ENCODE measurements around the gene KRT16. TPM values are rescaled to one million over a fixed set of nuclear protein-coding genes. Genes with fewer than 3 reads are reported as not detected.

The KRT16 gene
- total and polyA plus RNA-seq, 2 donors (not counting 3 experiments of a cell fraction or from before 2014, with no cell fraction given), result not detected

DNA sequence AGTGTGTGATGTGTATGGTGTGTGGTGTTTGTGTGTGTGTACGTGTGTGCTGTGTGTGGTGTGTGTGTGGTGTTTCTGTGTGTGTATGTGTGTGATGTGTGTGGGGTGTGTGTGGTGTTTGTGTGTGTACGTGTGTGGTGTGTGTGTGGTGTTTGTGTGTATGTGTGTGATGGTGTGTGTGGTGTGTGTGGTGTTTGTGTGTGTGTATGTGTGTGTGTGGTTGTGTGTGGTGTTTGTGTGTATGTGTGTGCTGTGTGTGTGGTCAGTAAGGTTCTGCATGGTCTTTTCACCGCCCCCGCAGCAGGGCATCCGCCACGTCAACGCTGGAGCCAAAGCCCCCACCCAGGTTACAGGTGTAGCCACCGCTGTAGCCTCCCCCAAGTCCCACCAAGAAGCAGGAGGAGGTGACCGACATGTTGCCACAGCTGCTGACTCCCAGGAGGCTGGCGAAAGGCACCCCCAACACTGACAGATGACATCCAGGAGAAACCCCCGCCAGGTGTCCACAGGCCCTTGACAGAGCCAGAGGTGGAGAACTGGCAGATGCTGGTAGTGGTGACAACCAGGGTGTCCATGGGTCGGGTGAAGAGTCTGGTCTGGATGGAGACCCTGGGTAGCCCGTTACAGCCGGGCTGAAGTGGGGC lies 21.1 kb upstream of the KRT16 start:
- Histone ChIP-seq H3K9ac (replicated peaks; ENCODE audit: extremely low read depth, insufficient read depth, low read length) (no peak overlapping the region), H3K4me2 (ENCODE audit: insufficient read depth, low read length) (no peak overlapping the region), H3K9me1 (replicated peaks; ENCODE audit: control insufficient read depth, extremely low read depth, insufficient read depth, low read length) (no peaks in the 10 kb centered on the region), H3K9me3 (replicated peaks; ENCODE audit: control insufficient read depth, insufficient read depth, low read length) (no peaks in the 10 kb centered on the region), H3K27me3 (ENCODE audit: control insufficient read depth in 2 of 2, insufficient read depth in 2 of 2, low read length in 2 of 2) (no peaks in the 10 kb centered on the region), H3K27ac (ENCODE audit: insufficient read depth, low read depth, low read length) (no peak overlapping the region), H4K20me1 (replicated peaks; ENCODE audit: control insufficient read depth, extremely low read depth, insufficient read depth, low read length) (no peaks in the 10 kb centered on the region), H3K4me3 (replicated peaks in 1 of 3; ENCODE audit: insufficient read depth in 1 of 3, low read depth in 1 of 3, low read length in 3 of 3) (no peak overlapping the region), H3K79me2 (ENCODE audit: control insufficient read depth, insufficient read depth, low read length) (no peaks in the 10 kb centered on the region), H3K36me3 (ENCODE audit: control insufficient read depth in 2 of 2, extremely low read depth in 1 of 2, insufficient read depth in 2 of 2, low read length in 2 of 2) (no peaks in the 10 kb centered on the region), H3K4me1 (ENCODE audit: control insufficient read depth, extremely low read depth, insufficient read depth, low read length) (no peaks in the 10 kb centered on the region), H2AFZ (ENCODE audit: low read depth, low read length) (no peak overlapping the region)
- TF ChIP-seq EZH2 (IDR thresholded peaks at IDR 0.05; ENCODE audit: borderline replicate concordance, low read depth, low read length, severe bottlenecking) (no peak), MYC (IDR thresholded peaks at IDR 0.05; ENCODE audit: low read depth, low read length) (no peak)
- ChIA-PET POLR2A (no interaction called here), CTCF (no interaction called here)
- no peak for DNase-seq (ENCODE audit: low read depth, low spot score)
- peak; percentile 55 for FAIRE-seq
- dilution Hi-C loops (cut with MboI; ENCODE audit: extremely low pct_ligation_motif_present, low sequenced_read_pairs) (no loop called here), intact Hi-C loops (cut with micrococcal nuclease) (no loop called here)
- BruUV-seq (replicated peaks), result no TSS peak

DNA sequence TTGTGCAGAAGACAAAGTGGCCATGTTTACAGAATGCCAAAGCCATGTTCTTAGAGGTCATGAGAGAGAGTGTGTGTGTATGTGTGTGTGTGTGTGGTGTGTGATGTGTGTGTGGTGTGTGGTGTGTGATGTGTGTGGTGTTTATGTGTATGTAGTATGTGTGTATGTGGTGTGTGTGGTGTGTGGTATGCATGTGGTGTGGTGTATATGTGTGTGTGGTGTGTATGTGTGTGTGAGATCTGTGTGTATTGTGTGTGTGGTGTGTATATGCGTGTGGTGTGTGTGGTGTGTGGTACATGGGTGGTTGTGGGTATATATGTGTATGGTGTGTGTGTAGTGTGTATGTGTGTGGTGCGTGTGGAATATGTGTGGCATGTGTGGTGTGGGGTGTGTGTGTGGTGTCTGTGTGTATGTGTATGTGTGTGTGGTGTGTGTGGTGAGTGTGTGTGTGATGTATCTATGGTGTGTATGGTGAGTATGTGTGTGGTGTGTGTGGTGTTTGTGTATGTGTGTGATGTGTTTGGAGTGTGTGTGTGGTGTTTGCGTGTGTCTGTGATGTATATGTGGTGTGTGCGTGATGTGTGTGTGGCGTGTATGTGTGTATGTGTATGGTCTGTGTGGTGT lies 20.0 kb upstream of the KRT16 start:
- H3K4me2 ChIP-seq (ENCODE audit: insufficient read depth, low read length), result no peak overlapping the region
- ChIA-PET CTCF (no interaction called here), POLR2A (no interaction called here)
- no peak overlapping the region for H2AFZ ChIP-seq (ENCODE audit: low read depth, low read length)
- H4K20me1 ChIP-seq (replicated peaks; ENCODE audit: control insufficient read depth, extremely low read depth, insufficient read depth, low read length), result no peaks in the 10 kb centered on the region
- intact Hi-C loops (cut with micrococcal nuclease), result no loop called here
- BruUV-seq (replicated peaks), result no TSS peak
- H3K9me1 ChIP-seq (replicated peaks; ENCODE audit: control insufficient read depth, extremely low read depth, insufficient read depth, low read length), result no peaks in the 10 kb centered on the region
- no peaks in the 10 kb centered on the region for H3K79me2 ChIP-seq (ENCODE audit: control insufficient read depth, insufficient read depth, low read length)
- dilution Hi-C loops (cut with MboI; ENCODE audit: extremely low pct_ligation_motif_present, low sequenced_read_pairs), result no loop called here
- H3K27me3 ChIP-seq (ENCODE audit: control insufficient read depth in 2 of 2, insufficient read depth in 2 of 2, low read length in 2 of 2), result no peaks in the 10 kb centered on the region
- H3K9me3 ChIP-seq (replicated peaks; ENCODE audit: control insufficient read depth, insufficient read depth, low read length), result no peaks in the 10 kb centered on the region
- TF ChIP-seq MYC (IDR thresholded peaks at IDR 0.05; ENCODE audit: low read depth, low read length) (no peak), POLR2A (IDR thresholded peaks at IDR 0.05; ENCODE audit: low read depth, low read length) (no peak), GATA2 (IDR thresholded peaks at IDR 0.05; ENCODE audit: insufficient read depth, insufficient read length, low read depth, low read length) (no peak), FOS (IDR thresholded peaks at IDR 0.05; ENCODE audit: borderline replicate concordance, insufficient read depth, low read length) (no peak), JUN (IDR thresholded peaks at IDR 0.05; ENCODE audit: borderline replicate concordance, insufficient read depth, insufficient read length, low read depth) (no peak), EZH2 (IDR thresholded peaks at IDR 0.05; ENCODE audit: borderline replicate concordance, low read depth, low read length, severe bottlenecking) (no peak), POLR2AphosphoS5 (IDR thresholded peaks at IDR 0.05; ENCODE audit: insufficient read depth, low read depth, low read length) (no peak)
- TF ChIP-seq, protein P1, sequence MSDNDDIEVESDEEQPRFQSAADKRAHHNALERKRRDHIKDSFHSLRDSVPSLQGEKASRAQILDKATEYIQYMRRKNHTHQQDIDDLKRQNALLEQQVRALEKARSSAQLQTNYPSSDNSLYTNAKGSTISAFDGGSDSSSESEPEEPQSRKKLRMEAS (IDR thresholded peaks at IDR 0.05; ENCODE audit: insufficient read depth, insufficient read length), result no peak
- TF ChIP-seq, protein P2, sequence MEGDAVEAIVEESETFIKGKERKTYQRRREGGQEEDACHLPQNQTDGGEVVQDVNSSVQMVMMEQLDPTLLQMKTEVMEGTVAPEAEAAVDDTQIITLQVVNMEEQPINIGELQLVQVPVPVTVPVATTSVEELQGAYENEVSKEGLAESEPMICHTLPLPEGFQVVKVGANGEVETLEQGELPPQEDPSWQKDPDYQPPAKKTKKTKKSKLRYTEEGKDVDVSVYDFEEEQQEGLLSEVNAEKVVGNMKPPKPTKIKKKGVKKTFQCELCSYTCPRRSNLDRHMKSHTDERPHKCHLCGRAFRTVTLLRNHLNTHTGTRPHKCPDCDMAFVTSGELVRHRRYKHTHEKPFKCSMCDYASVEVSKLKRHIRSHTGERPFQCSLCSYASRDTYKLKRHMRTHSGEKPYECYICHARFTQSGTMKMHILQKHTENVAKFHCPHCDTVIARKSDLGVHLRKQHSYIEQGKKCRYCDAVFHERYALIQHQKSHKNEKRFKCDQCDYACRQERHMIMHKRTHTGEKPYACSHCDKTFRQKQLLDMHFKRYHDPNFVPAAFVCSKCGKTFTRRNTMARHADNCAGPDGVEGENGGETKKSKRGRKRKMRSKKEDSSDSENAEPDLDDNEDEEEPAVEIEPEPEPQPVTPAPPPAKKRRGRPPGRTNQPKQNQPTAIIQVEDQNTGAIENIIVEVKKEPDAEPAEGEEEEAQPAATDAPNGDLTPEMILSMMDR (IDR thresholded peaks at IDR 0.05; ENCODE audit: extremely low read depth in 1 of 2, insufficient read depth in 1 of 2, low read depth in 1 of 2, low read length in 2 of 2), result no peak
- no peak overlapping the region for H3K9ac ChIP-seq (replicated peaks; ENCODE audit: extremely low read depth, insufficient read depth, low read length)
- no peak for DNase-seq (ENCODE audit: low read depth, low spot score)
- H3K36me3 ChIP-seq (ENCODE audit: control insufficient read depth in 2 of 2, extremely low read depth in 1 of 2, insufficient read depth in 2 of 2, low read length in 2 of 2), result no peaks in the 10 kb centered on the region
- H3K27ac ChIP-seq (ENCODE audit: insufficient read depth, low read depth, low read length), result no peak overlapping the region
- no peak overlapping the region for H3K4me3 ChIP-seq (replicated peaks in 1 of 3; ENCODE audit: insufficient read depth in 1 of 3, low read depth in 1 of 3, low read length in 3 of 3)
- no peaks in the 10 kb centered on the region for H3K4me1 ChIP-seq (ENCODE audit: control insufficient read depth, extremely low read depth, insufficient read depth, low read length)
- FAIRE-seq, result peak; percentile 18
